GM23248 (cell line): Measurements from ENCODE around the gene PDGFB.

Source experiments
- EZH2 ChIP-seq: fragments of 200-600 bp; sonication (generic); IDR thresholded peaks from 2 replicates; pipeline ENCODE4 v1.6.1; 2018; ENCODE audit warnings: antibody characterized with exemption, mild to moderate bottlenecking; ENCODE audit not compliant: insufficient read depth, poor library complexity, severe bottlenecking
- EZH2phosphoT487 ChIP-seq: fragments of 200-600 bp; sonication (generic); IDR thresholded peaks from 2 replicates; pipeline ENCODE4 v1.6.1; 2018; ENCODE audit warnings: antibody characterized with exemption, moderate library complexity, mild to moderate bottlenecking, low read depth; ENCODE audit not compliant: insufficient read depth

DNA sequence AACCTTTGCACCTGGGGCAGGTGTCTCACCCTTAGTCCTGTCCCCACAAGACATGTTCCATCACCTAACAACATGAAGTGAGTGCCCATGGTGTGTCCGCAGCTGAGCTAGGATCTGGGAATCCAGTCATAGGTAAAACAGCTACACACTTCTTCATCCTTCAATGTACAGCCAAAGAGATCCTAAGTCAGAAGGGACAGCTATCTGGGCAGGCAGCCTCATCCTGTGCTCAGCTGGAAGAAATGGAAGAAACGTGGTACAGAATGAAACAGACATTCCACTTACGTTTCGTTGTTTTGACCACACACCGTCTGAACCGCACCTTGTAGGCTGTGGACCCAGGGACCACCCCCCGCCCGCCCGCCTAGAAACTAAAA, 30.8 kb downstream of the PDGFB start:
- no peak for TF ChIP-seq EZH2phosphoT487
- no peak for TF ChIP-seq EZH2
